HL-60/S4 (cell line): ENCODE measurements around the gene OVCH2.

Experiments
- in situ Hi-C: fragments of 300-500 bp; cut with MboI; formaldehyde crosslinking; loops from 2 replicates; pipeline ENCODE4 v1.14.3; 2022; ENCODE audit warnings: low sequenced_read_pairs

OVCH2 gene

DNA sequence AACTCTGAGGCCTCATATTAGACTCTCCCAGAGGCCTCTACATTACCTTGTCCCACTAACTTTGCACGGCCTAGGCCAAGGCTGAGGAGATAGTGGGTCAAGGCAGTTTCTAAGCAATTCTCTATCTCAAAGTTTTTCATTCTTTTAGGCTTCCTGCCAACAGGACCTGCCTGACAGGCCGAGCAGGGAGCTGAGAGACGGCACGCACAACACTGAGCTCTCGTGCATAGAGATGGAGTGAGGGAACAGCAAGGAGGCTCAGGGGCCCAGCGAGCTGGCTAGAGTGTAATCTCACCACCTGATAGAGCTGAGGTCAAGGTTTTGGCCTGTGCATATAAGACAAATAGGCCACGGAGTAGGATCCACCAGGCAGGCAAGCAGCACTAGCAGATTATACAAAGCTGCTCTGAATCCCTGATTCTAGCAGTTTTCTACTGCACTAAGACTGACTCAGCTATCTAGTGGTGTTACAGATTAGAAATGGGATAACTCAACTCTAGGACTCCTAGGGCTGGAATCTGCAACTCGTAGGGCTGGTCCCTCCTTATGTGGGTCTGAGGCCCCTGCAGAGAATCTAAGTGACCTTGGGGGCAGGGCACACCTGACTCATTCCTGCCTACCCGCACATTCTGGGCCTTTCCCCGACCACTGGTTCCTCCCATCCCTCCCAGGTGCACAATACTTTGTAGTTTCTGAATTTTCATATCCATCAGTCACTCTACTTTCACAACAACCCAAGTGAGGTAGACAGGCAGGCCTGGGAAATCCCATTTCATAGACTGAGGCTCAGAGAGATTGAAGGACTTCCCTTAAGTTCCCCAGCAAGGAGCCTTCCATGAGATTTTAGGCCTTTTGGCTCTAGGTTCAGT lies 34.7 kb downstream of the OVCH2 start:
- in situ Hi-C loops, result loop anchor here (25.0 kb wide), 1 partner anchor 109 kb away; no protein-coding TSS in a partner anchor

DNA sequence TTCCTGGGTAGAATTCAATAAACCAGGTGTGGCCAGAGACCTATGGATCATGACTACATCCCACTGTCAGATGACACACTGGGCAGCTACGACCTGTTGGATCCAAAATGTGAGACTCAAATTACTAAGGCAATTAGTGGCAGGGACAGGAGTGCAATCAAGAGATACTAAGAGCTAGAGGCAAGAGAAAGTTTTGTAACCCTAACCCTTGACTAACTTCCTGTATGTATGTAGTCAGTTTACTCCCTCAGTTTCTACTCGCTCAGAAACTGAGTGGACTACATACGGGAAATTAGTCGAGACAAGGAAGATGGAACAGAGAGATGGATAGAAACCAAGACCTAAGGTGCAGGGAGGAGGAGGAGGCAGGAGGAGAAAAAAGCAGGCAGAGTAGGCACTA lies 35.6 kb downstream of the OVCH2 start:
- in situ Hi-C loops, result loop anchor here (25.0 kb wide), 1 partner anchor 108 kb away; no protein-coding TSS in a partner anchor

DNA sequence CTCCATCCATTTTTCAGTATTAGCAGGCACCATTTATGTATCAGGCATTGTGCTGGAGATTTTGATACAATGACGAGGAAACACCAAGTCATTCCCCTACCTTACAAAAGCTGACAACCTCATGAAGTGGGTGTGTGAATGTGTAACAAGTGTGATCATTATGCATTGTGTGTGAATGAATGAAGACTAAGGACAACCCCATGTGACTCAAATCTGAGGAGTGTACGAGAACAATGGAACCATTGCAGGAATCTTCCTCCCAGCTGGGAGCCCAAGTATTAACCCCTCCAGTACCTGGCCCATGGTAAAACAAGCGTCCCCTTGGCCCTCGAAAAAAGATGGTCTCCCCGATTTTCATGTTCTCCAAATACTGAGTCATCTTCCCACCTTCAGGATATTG lies 37.4 kb downstream of the OVCH2 start:
- in situ Hi-C loops, result loop anchor here (25.0 kb wide), 1 partner anchor 107 kb away; no protein-coding TSS in a partner anchor

DNA sequence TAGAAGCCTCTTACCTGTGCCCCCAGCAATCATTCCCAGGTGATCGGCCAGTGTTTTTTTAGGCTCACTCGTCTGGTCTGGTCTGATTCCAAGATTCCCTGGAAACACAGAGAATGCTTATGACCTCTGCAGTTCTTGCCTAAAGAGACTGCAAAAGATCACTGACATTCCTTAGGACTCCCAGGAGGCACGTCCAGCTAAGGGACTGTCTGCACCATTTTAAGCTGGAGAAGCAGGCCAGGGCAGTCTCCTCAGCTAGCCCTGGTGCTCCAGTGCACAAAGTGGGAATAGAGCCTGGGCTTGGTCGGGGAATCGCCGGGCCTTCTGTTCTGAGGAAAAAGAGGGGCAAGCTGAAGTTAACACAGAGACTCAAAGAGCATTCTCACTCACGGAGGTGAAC lies 37.8 kb downstream of the OVCH2 start:
- in situ Hi-C loops, result loop anchor here (25.0 kb wide), 1 partner anchor 106 kb away; no protein-coding TSS in a partner anchor

DNA sequence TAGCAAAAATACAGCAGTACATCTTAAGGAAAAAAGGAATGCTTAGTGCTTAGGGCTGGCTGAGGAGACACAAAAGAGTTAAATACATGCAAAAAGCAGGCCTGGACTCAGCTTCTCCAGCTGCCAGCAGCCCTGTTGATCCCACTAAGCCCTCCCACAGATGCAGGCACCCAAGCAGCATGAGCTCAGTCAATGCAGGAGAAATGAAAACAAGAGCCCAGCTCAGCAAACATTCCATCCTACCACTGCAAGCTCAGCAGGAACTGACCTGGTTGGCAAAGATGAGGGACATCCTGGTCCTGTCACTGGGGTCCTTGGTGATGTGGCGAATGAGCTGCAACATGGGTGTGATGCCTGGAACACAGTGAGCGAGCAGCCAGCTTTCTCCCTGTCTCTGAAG lies 38.8 kb downstream of the OVCH2 start:
- in situ Hi-C loops, result loop anchor here (25.0 kb wide), 1 partner anchor 105 kb away; no protein-coding TSS in a partner anchor

DNA sequence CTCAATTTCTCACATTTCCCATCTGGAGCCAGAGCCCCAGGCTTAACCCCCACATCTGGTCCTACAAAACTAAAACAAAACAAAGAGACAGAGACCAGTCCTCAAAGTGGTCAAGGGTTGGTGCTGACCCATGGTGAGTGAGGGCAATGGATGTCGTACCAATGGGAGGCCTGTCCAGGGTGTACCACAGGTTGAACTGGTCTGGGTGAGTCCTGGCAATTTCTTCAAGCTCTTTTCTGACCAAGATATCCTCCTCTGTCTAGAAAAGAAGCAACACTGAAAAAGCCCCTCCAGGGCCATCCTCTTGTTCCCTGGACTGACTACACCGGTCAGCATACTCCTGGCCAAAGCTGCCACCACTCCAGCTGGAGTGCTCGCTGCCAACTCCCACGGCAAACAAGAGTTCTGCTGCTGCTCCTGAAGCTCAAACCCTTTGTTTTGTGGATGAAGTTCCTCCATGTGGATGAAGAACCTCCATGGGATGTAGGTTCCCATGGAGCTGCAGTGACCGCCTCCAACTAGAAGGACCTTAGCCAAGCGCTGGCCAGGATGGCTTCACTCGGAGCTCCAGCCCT lies 39.9 kb downstream of the OVCH2 start:
- in situ Hi-C loops, result loop anchor here (25.0 kb wide), 1 partner anchor 104 kb away; no protein-coding TSS in a partner anchor

DNA sequence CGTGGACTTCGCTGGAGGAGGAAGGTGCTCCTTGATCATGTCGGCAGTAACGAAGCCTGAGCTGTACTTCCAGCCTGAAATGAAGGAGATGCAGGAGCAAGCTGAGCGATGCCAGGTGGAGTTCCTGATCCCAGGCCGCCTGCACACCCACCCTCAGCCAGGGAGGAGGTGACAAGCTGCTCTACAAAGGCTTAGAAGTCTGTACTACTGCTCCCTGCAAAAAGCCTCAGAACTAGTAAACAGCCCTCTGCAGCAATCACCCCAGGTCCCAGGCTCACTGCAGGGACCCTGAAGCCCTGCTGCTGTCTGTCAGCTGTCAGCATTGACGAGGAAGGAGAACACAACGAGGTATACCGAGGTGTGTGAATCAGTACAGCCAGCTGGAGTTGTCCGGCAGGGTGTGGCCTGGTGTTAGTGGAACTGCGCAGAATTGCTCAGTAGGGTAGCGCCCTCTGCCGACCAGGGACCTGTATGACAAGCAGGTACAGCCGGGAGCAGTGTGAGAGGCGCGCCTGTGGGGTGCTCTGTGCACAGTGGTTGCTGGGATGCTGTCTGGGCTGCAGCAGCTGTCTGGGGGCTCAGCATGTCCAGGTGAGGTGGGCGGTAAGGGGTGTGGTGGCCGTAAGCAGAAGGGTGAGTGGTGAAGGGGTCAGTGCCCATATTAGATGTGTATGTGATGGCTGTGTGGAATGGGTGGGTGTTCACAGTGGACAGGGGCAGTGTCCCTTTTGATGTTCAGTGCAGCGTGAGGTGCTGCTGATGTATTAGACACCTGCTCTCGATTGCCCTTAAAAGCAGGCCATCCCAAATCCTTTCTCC lies 40.6 kb downstream of the OVCH2 start:
- in situ Hi-C loops, result loop anchor here (25.0 kb wide), 1 partner anchor 103 kb away; no protein-coding TSS in a partner anchor

DNA sequence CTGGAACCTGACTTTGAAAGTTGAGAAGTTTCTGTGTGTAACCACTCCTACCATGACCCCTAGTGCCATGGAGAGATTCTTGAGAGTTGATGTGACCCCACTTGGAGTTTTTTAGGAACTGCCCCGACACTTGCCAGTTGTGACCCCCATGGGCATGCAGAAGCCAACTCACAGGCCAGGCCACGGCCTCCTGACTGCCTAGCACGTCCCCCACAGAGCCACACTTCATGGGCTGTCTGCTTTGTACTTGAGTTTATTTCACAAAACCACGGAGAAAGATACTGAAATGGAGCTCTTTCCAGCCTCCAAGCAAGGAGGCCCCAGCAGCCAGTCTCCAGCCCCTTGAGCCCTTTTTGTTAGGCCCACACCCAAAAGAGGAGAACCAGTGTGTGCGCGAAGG lies 41.4 kb downstream of the OVCH2 start:
- in situ Hi-C loops, result loop anchor here (25.0 kb wide), 1 partner anchor 103 kb away; no protein-coding TSS in a partner anchor

DNA sequence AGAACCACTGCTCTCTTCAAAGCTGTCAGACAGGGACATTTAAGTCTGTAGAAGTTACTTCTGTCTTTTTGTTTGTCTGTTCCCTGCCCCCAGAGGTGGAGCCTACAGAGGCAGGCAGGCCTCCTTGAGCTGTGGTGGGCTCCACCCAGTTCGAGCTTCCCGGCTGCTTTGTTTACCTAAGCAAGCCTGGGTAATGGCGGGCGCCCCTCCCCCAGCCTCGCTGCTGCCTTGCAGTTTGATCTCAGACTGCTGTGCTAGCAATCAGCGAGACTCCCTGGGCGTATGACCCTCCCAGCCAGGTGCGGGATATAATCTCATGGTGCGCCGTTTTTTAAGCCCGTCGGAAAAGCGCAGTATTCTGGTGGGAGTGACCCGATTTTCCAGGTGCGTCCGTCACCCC lies 42.7 kb downstream of the OVCH2 start:
- in situ Hi-C loops, result loop anchor here (25.0 kb wide), 1 partner anchor 101 kb away; no protein-coding TSS in a partner anchor

DNA sequence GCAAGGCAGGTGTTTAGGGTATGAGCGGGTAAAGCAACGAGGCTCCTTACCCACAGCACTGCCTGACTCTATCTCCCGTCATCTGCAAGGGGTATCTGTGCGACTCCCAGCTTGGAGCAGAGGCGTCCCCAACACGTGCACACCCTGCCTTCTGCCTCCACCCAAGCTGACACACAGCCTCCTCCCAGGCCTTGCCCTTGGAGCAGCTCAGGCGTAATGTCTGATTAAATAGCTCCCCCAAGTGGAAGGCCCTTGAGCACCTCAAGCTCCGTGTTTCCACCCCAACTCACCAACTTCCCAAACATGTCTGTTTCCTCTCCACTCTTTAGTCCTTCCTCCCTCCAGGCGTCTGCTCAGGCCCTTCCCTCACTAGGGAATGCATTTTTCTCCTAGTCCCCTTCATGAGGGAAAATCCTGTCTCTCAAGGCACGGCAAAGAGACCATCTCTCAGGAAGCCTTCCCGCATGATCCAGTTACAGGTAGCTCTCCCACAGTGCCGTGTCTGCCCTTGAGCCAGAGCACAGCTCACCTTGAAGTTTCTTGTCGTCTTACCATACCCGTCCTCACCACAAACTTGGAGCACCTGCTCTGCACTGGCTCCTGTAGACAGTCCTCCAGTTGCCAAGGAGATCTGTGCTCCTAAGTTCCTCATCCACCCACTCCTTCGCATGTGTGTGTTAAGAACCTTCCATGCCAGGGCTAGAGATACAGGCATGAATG lies 48.8 kb downstream of the OVCH2 start:
- in situ Hi-C loops, result loop anchor here (25.0 kb wide), 1 partner anchor 95 kb away; no protein-coding TSS in a partner anchor

DNA sequence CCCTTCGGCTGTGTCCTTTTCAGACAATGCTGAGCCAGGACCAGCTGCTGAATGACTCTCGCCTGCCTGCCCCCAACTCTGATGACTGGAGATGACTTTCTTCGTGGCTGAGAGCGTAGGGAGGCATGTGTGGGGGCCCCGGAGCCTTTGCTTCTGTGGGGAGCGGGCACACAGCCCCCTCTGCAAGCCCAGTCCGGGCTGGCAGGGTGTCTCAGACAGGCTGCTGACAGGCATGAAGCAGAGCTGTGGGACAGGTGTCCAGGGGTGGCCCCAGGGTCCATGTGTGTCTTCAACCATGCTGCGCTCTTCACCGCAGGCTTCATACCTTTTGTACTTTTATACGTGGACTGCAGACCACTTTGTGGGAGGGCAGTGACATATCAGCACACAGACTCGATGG lies 49.6 kb downstream of the OVCH2 start:
- in situ Hi-C loops, result loop anchor here (25.0 kb wide), 1 partner anchor 94 kb away; no protein-coding TSS in a partner anchor

DNA sequence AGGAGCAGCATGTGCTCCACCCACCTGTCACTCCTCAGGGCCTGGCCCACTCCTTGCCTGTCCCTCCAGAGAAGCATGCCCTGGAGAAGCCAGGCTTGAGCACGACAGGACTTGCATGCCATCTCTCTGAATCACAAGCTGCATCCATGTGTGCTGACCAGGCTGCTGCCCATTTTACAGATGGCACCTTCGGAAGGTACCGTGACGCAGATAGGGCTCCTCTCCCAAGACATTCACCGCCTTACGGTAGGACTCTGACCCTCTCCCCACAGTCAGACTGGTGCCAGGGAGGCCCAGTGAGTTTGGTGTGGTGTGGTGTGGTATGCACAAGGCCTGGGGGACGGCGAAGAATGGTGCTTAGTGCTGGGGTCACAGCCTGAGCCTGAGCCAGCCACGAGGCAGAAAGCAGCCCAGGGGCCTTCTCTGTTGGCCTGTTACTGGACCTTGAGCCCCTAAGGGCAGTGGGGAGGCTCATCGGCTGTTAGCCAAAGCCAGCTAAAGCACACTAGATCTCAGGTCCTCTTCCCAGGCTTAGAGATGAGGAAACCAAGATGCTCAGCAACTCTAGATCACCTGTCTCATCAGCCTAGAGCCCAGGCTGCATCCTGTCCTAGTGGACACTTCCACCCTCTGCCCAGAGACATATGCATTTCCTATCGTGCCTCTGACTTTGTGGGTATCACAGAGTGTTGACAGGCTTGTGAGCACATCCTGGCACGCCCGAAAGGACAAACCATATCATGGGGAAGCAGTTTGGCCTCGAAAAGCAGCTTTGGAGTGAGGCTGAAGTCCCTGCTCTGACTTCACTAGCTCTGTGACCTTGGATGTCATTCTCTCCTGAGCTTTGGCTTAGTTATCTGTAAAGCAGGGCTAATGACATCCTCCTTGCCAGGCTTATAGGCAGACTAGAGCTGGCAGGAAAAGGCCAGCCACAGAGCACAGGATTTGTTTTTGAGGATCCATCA lies 50.7 kb downstream of the OVCH2 start:
- in situ Hi-C loops, result loop anchor here (25.0 kb wide), 1 partner anchor 93 kb away; no protein-coding TSS in a partner anchor

DNA sequence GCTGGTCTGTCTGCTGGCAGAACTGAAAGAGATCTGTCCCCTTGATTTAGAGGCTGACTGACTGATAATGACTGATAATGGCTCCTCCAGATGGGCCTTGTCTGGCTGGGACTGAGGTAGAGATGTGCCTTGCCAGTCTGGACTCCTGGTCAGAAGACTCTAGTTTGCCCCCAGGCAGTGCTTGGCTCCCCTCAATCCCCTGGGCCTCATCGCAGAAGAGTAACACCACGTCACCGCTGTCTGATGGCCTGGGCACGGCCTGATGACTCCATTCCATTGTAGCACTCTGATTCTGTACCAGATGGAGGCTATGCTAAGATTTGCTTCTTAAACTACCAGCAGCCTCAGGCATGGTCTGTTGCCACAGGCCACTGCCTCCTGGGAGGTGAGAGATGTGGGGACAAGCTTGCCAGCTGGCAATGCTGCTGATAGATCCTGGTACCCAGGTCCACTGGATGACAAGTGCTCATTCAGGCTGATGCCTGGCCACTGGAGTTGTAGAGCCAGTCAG lies 52.0 kb downstream of the OVCH2 start:
- in situ Hi-C loops, result loop anchor here (25.0 kb wide), 1 partner anchor 92 kb away; no protein-coding TSS in a partner anchor

DNA sequence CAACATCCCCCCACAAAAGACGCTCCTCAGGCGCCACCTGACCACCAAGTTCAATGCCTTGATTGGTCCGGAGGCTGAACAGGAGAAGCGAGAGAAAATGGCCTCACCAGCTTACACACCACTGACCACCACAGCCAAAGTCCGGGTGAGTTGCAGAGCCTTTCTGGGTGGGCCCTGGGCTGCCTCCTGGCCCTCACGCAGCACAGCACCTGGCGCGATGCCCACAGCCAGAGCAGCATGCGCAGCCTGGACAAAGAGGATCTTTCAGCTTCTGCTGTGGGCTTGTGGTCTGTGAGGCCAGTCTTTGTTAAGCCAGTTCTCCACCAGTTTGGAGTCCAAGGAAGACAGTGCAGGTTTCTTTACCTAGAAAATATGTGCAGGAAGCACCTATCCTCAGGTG lies 54.6 kb downstream of the OVCH2 start:
- in situ Hi-C loops, result loop anchor here (25.0 kb wide), 1 partner anchor 89 kb away; no protein-coding TSS in a partner anchor

DNA sequence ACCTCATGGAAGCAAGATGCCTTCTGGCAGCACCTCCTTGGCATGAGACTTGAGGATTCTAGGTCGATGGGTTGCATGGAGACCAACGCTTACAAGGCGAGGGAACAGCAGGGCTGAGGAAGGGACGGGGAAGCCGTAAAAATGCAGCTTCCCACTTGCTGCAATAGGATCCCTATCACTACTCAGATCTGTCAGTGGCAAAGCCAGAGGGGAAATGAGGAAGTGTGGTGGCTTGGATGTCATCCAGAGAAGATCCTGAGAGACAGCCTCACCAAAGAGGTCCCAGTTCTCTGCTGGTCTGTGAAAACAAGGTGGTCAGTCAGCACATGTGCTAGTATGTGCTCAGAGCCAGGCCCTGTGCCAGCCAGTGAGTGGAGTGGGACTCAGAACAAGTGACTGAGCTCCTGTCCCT lies 55.1 kb downstream of the OVCH2 start:
- in situ Hi-C loops, result loop anchor here (25.0 kb wide), 1 partner anchor 89 kb away; no protein-coding TSS in a partner anchor

DNA sequence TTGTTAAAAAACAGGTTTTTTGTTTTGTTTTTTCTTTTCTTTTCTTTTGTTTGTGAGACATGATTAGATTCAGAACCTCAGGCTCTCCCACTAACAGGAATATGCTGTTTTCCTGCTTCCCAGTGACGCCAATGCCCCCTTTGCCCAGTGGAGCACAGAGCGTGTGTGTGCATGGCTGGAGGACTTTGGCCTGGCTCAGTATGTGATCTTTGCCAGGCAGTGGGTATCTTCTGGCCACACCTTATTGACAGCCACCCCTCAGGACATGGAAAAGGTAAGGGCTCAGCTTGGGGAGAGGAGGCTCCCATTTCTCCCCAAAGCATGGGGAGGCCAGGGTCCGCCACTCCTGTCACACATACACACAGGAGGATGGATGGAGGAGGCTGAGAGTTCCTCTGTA lies 58.0 kb downstream of the OVCH2 start:
- in situ Hi-C loops, result no loop called here

DNA sequence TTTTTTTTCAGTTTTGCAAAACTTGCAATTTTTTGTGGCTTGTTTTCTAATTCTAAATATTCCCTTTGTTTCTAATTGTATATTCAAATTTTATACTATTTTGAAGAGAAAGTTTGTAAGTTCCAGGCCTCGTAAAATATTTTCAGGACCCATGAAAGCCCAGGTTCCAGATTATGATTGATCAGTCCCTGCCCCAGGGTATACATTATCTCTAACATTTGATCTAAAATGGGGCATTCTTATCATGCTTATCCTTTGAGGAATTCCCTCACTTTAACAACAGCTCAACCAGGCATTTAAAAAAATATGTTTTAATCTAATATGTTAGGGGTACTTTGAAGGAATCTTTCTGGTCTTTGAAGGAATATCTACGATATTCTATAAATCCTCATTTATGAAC lies 59.4 kb downstream of the OVCH2 start:
- in situ Hi-C loops, result no loop called here

DNA sequence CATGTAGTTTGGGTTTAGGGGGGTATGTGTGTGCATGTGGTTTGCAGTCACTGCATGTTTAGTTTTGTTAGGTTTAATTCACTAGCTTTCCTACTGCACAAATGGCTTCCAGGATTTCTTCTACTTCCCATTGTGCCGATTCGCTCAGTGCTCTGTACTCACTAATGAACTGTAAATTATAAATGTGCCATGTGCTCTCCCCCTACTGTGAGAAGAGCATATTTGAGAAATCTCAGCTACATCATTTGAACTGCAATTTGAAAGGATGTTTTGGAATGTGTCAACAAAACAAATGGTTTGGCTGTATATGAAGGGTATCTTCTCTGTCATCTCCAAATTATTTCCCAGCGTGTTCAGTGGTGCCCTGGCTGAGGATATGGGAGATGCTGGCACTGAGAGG lies 61.1 kb downstream of the OVCH2 start:
- in situ Hi-C loops, result no loop called here

DNA sequence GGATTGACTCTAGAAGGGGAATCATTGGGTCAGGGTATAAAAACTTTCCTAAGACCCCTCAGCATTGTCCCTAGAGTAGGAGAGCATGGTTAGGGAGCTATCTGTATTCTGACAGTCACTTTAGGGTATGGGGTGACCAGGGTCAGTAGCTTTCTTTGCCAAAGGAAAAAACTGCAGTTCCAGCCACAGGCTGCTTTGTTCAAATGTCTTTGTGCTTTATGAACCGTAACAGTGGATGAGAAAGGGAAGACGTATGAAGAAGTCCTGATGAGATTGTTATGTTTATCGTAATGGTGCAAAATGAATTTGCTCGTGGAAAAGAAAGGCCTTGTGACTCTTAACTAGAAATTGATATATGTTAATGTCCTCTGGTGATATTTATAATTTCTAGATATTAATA lies 63.0 kb downstream of the OVCH2 start:
- in situ Hi-C loops, result no loop called here
